HEK293T (cell line): ENCODE data around the gene LMO7.
"Not testable (repeated sequence)": the region's sequence is repeated elsewhere in the genome, so short reads cannot be mapped to it uniquely, and the experiment has no call there.

Experiments
- ARNT ChIP-seq: fragments of 450-650 bp; IDR thresholded peaks from 2 replicates; pipeline ENCODE4 v1.6.1; 2017; ENCODE audit warnings: mild to moderate bottlenecking
- BHLHE40 ChIP-seq: fragments of 450-650 bp; IDR thresholded peaks from 2 replicates; pipeline ENCODE4 v1.6.1; 2016; ENCODE audit warnings: mild to moderate bottlenecking, moderate library complexity, borderline replicate concordance
- FOXA1 ChIP-seq: fragments of 450-650 bp; IDR thresholded peaks from 2 replicates; pipeline ENCODE4 v1.6.1; 2016; ENCODE audit warnings: mild to moderate bottlenecking
- FOXM1 ChIP-seq: fragments of 450-650 bp; IDR thresholded peaks from 2 replicates; pipeline ENCODE4 v1.6.1; 2017; ENCODE audit warnings: mild to moderate bottlenecking, borderline replicate concordance
- HDGF ChIP-seq: fragments of 450-650 bp; IDR thresholded peaks from 2 replicates; pipeline ENCODE4 v1.6.1; 2017; ENCODE audit warnings: antibody characterized with exemption, borderline replicate concordance
- LEF1 ChIP-seq: fragments of 450-650 bp; IDR thresholded peaks from 2 replicates; pipeline ENCODE4 v1.6.1; 2017; ENCODE audit warnings: mild to moderate bottlenecking, borderline replicate concordance
- SP1 ChIP-seq: fragments of 450-650 bp; IDR thresholded peaks from 2 replicates; pipeline ENCODE4 v1.6.1; 2017
- SUZ12 ChIP-seq: fragments of 450-650 bp; IDR thresholded peaks from 2 replicates; pipeline ENCODE4 v1.6.1; 2016; ENCODE audit warnings: mild to moderate bottlenecking
- TARDBP ChIP-seq: fragments of 450-650 bp; IDR thresholded peaks from 2 replicates; pipeline ENCODE4 v1.6.1; 2016
- TF ChIP-seq, protein P1 (sequence below): fragments of 450-650 bp; IDR thresholded peaks from 2 replicates; pipeline ENCODE4 v1.6.1; 2016

DNA sequence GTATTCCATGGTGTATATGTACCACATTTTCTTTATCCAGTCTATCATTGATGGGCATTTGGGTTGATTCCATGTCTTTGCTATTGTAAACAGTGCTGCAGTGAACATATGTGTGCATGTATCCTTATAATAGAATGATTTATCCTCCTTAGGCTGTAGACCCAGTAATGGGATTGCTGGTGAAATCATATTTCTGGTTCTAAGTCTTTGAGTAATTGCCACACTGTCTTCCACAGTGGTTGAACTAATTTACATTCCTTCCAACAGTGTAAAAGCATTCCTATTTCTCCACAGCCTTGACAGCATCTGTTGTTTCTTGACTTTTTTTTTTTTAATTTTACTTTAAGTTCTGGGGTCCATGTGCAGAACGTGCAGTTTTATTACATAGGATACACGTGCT, 44.1 kb downstream of the LMO7 start:
- TF ChIP-seq TARDBP, SP1, HDGF, ARNT, SUZ12, BHLHE40, FOXM1, FOXA1, LEF1: not testable (repeated sequence)
- TF ChIP-seq, protein P1, sequence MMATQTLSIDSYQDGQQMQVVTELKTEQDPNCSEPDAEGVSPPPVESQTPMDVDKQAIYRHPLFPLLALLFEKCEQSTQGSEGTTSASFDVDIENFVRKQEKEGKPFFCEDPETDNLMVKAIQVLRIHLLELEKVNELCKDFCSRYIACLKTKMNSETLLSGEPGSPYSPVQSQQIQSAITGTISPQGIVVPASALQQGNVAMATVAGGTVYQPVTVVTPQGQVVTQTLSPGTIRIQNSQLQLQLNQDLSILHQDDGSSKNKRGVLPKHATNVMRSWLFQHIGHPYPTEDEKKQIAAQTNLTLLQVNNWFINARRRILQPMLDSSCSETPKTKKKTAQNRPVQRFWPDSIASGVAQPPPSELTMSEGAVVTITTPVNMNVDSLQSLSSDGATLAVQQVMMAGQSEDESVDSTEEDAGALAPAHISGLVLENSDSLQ = not testable (repeated sequence)
